ENCODE measurements around the gene FAM180A.
"Not testable (repeated sequence)": the region's sequence is repeated elsewhere in the genome, so short reads cannot be mapped to it uniquely, and the experiment has no call there.

The FAM180A gene

GRCh38 chr7:135741905-135742304 is 6.7 kb downstream of the FAM180A start:
- DNase-seq (ENCODE audit: low read depth in 1 of 2, low spot score in 1 of 2) = no peak
- H3K27me3 ChIP-seq (ENCODE audit: insufficient read depth, poor library complexity, severe bottlenecking) = no peaks in the 10 kb centered on the region
- H3K4me3 ChIP-seq (replicated peaks; ENCODE audit: insufficient read depth, low read length) = no peak overlapping the region
- H3K27ac ChIP-seq (replicated peaks) = no peak overlapping the region
- TF ChIP-seq POLR2AphosphoS5 (IDR thresholded peaks at IDR 0.05; ENCODE audit: low read depth) (no peak), GABPA (IDR thresholded peaks at IDR 0.05; ENCODE audit: low read depth) (no peak), CTCF (IDR thresholded peaks at IDR 0.05; ENCODE audit: insufficient read depth, low read length) (no peak), REST (IDR thresholded peaks at IDR 0.05; ENCODE audit: insufficient replicate concordance, low read depth) (no peak), SPI1 (IDR thresholded peaks at IDR 0.05; ENCODE audit: borderline replicate concordance, low read depth) (no peak)

DNA sequence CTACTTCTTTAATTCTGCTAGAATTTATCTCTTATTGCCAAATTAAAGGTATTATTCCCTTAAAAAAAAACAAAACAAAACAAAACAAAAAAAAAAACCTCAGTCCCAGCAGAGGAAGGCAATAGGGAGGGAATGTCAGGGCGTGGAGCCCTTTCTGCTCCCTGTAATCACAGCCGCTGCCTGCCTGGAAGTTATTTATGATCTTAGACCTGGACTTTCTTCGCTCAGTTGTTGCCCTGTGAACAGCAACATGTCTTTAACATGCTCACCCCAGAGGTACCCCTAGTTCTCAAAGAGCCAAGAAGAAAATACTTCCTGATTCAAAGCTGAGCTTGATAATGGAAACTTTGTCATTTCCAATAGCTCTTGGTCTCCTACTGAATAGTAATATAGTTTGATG is 7.7 kb downstream of the FAM180A start:
- H3K27me3 ChIP-seq (ENCODE audit: insufficient read depth, poor library complexity, severe bottlenecking) = no peaks in the 10 kb centered on the region
- no peak overlapping the region for H3K27ac ChIP-seq (replicated peaks)
- TF ChIP-seq POLR2AphosphoS5 (IDR thresholded peaks at IDR 0.05; ENCODE audit: low read depth) (no peak), REST (IDR thresholded peaks at IDR 0.05; ENCODE audit: insufficient replicate concordance, low read depth) (no peak), CTCF (IDR thresholded peaks at IDR 0.05; ENCODE audit: insufficient read depth, low read length) (no peak), GABPA (IDR thresholded peaks at IDR 0.05; ENCODE audit: low read depth) (no peak), SPI1 (IDR thresholded peaks at IDR 0.05; ENCODE audit: borderline replicate concordance, low read depth) (no peak)
- DNase-seq (ENCODE audit: low read depth in 1 of 2, low spot score in 1 of 2) = no peak
- no peak overlapping the region for H3K4me3 ChIP-seq (replicated peaks; ENCODE audit: insufficient read depth, low read length)

DNA sequence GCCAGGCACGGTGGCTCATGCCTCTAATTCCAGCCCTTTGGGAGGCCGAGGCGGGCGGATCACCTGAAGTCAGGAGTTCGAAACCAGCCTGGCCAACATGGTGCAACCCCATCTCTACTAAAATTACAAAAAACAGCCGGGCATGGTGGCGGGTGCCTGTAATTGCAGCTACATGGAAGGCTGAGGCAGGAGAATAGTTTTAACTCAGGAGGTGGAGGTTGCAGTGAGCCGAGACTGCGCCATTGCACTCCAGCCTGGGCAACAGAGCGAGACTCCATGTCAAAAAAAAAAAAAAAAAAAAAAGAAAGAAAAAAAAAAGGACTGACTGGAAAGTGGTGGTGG is 11.3 kb downstream of the FAM180A start:
- not testable (repeated sequence) for H3K27me3 ChIP-seq (ENCODE audit: insufficient read depth, poor library complexity, severe bottlenecking); H3K27ac ChIP-seq (replicated peaks); DNase-seq (ENCODE audit: low read depth in 1 of 2, low spot score in 1 of 2); H3K4me3 ChIP-seq (replicated peaks; ENCODE audit: insufficient read depth, low read length)

DNA sequence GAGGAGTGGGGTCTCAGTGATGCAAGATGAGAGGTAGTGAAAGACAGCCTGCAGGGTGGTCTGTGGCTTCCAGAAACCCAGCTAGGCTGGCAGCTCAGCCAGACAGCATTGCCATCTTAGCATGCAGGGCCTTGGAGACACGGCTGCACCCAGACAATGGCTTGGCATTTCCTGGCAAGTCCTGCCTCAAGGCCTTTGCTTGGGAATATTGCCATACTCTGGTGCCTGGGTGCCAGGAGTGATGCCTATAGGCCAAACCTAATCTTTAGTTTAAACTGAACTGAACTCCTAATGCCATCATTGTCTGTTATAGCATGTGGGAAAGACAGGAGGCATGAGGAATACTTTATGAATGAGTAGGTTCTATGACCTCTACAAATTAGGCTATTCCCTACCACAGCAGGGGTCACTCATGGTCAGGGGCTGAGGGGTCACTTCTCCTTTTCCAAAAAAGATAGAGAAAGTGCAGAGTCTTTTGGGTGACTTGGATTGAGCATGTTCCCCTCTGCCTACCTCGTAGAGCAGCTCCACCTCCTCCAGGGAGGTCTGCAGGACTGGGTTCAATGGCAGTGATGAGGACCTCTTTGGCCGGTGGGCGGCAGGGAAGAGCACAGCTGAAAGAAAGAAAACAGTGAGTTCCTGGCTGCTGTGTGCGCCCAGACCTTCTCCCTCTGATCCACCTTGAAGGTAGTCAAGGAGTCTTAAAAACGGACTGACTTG is 11.9 kb downstream of the FAM180A start:
- H3K27ac ChIP-seq (replicated peaks) = no peak overlapping the region
- DNase-seq (ENCODE audit: low read depth in 1 of 2, low spot score in 1 of 2) = no peak
- TF ChIP-seq REST (IDR thresholded peaks at IDR 0.05; ENCODE audit: insufficient replicate concordance, low read depth) = no peak
- TF ChIP-seq SPI1 (IDR thresholded peaks at IDR 0.05; ENCODE audit: borderline replicate concordance, low read depth) = no peak
- no peak for TF ChIP-seq CTCF (IDR thresholded peaks at IDR 0.05; ENCODE audit: insufficient read depth, low read length)
- TF ChIP-seq POLR2AphosphoS5 (IDR thresholded peaks at IDR 0.05; ENCODE audit: low read depth) = no peak
- no peak for TF ChIP-seq GABPA (IDR thresholded peaks at IDR 0.05; ENCODE audit: low read depth)
- H3K27me3 ChIP-seq (ENCODE audit: insufficient read depth, poor library complexity, severe bottlenecking) = no peaks in the 10 kb centered on the region
- H3K4me3 ChIP-seq (replicated peaks; ENCODE audit: insufficient read depth, low read length) = no peak overlapping the region

Data from HL-60 (cell line).